Activated CD4-positive, alpha-beta T cell treated with anti-CD3 and anti-CD28 coated beads for 1 hour (primary cell): ENCODE measurements around the gene THEM5.
"Not testable (repeated sequence)": the region's sequence is repeated elsewhere in the genome, so short reads cannot be mapped to it uniquely, and the experiment has no call there.

Experiments
- DNase-seq: peaks from one replicate; pipeline ENCODE4 v3.0.0-alpha.2; 2020

Gene THEM5

DNA sequence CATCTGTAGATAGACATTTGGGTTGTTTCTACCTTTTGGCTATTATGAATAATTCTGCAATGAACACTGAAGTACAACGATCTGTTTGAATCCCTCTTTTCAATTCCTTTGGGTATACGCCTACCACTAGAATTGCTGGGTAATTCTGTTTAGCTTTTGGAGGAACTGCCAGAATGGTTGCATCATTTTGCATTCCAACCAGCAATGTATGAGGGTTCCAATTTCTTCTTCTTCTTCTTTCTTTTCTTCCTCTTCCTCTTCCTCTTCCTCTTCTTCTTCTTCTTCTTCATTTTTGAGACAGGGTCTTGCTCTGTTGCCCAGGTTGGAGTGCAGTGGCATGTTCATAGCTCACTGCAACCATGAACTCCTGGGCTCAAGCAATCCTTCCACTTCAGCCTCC, 13.8 kb upstream of the THEM5 start:
- DNase-seq: no peak

- no peak for DNase-seq
Observed at GRCh38 chr1:151864411-151864810, 10.9 kb upstream of the THEM5 start.

- no peak for DNase-seq
Observed at GRCh38 chr1:151862604-151863003, 9.1 kb upstream of the THEM5 start.

DNA sequence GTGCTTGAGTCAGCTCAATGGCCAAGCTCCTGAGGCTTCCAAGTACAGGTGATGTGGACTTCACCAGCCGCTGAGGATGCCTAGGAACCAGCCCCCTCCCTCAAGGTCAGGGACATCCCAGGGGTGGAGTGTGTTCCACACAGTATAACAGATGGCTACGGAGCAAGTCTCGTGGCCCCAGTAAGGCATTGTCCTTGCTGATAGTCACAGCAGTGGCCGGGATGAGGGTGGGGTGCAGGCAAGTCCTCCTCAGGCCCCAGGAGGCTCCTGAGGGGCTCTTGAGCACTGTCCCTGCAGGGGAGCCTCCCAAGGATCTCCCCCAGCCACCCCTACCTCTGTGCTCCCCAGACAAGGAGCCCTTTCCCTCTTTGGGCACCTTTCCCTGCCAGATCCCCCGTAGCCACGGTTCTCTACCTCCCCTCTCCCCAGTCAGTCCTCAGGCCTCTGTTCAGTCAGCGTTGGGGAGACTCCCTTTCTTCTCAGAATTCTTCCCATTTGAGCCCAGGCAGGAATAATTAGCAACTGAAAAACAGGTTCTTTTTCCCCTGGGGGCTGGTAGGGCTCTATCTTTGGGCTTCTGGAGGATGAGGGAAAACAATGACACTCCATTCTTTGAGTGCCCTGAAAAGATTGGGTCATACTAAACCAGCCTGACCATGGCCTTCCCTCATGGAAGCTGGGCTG, 7.1 kb upstream of the THEM5 start:
- no peak for DNase-seq

DNA sequence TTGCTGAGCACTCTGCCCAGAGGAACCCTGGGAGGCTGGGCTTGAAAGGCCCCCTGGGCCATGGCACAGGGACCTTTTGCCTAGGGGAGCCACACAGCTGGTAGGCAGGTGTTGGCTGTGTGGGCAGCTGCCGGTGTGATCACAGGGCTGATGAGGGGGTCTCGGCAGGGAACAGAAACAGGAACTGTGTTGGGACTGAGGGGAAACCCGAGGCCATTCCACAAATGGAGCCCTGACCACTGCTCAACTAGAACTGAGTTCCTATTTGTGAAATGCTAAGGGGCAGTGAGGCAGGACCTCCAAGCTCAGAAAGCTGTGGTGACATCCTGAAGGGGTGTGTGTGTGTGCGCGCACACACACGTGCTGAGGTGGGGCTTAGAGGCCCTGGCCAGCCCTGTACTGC, 6.4 kb upstream of the THEM5 start:
- DNase-seq: no peak

DNA sequence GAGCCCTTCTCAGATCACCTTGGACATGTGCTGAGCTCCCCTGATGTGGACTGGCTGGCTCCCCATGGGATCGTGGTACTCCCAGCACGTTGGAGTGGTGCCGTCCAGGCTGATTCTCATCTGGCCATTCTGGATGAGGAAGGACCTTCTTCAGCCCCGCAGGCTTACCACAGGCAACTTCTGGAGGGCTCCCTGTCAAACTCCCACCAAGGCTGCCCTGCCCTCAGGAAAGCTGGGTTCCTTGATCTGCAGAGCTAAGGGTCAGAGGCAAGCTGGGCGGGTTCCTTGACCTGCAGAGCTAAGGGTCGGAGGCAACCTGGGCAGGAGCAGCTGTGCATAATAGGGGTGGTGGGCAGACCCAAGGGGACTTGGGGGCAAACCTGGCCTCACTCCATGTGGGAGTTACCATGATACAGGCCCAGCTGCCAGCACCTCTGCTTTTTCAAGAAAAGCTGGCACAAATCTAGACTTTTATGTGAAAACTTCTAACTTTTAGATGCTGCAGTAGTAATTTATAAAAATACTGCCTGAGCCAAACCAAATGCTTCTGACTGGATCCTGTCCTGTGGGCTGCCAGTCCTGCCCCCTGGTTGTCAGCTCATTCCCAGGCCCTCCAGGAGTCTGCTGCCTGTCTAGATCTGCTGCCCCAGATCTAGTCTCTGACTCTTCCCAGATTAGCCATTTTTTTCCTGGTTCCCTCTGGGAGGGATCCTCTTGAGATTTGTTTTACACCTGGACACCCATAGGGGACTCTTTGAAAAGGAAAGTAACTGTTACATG, 5.6 kb upstream of the THEM5 start:
- DNase-seq: no peak

DNA sequence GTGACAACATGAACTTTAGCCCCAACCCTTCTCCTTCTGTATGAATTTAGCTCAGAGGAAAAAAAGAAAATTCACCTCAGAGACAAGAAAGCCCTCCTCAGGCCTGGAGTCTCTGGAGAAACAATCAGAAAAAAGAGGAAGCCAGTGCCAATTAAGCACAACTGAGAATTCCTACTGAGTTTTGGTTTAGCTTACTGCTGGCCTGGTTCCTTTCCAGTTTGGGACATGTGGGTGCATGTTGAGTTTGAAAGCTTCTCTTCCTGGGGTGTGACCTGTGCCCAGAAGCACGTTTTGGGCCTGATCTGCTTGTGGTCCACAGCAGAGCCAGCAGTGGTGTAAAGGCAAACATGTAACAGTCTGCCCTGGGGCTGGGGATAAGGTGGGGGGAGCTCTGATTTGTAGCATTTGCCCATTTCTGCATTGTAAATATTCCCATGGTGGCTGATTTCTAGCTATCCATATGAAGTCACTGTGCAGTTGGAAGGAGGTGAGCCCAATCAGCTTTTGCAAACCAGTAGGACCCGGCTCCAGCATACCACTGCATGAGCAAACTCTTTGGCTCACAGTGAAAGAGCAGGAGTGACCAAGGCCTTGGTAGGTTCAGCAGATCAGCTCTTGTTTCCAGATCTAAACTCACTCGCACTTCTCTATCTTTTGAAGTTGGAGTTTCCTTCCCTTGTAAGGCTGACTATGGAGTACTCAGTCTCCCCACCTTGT, 4.7 kb upstream of the THEM5 start:
- DNase-seq: no peak

- no peak for DNase-seq
Observed at GRCh38 chr1:151855933-151856332, 2.4 kb upstream of the THEM5 start.

DNA sequence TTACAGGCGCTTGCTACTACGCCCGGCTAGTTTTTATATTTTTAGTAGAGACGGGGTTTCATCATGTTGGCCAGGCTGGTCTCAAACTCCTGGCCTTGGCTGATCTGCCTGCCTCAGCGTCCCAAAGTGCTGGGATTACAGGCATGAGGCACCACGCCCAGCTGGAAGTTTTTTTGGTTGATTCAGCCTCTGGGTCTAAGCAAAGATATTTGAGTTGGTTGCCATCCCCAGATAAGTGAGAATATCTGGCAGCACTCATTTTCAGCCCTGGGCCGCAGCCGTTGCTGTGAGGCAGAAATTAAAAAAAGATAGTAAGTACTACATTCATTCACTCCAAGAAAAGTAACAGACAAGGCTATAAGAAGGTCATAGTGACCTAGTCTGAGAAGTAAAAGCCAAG, 2.0 kb upstream of the THEM5 start:
- not testable (repeated sequence) for DNase-seq

DNA sequence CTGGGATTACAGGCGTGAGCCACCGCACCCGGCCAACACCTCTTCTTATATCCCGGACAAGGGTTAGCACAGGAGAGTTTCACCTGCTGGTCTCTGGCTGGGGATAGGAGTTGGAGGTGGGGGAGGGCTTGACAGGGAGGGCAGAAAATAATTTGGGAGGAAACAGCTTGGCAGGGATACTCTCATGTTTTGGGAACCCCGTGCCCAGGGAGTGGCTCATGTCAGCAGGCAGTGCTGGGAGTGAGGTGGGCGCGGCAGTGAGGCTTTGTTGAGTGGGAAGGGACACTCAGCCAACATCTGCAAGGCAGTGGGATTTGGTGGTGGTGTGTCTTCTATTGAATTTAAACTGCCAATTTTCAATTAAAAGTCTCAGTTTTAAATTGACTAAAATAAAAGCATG, 1.1 kb upstream of the THEM5 start:
- DNase-seq: no peak

GRCh38 chr1:151852733-151853132, 779 bp downstream of the THEM5 start:
- no peak for DNase-seq

DNA sequence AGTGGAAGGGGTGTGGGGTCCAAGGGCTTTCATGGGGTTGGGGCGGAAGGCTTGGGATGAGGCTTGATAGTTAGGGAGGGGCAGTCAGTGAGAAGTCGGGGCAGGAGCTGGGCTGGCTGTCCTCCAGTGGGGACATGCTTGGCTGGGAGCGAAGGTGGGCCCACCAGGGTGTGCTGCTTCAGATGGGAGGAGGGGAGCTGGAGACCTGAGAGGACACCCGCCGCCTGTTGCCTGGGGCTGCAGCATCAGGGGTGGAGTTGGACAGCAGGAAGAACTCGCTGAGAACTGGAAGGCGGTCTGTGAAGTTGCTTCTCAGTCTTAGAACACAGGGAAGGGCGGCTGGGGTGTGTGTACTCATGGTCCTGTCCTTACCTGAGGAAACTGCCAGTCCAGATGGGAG, 1.6 kb downstream of the THEM5 start:
- DNase-seq: no peak

- no peak for DNase-seq
Observed at GRCh38 chr1:151849871-151850270, 3.6 kb downstream of the THEM5 start.

DNA sequence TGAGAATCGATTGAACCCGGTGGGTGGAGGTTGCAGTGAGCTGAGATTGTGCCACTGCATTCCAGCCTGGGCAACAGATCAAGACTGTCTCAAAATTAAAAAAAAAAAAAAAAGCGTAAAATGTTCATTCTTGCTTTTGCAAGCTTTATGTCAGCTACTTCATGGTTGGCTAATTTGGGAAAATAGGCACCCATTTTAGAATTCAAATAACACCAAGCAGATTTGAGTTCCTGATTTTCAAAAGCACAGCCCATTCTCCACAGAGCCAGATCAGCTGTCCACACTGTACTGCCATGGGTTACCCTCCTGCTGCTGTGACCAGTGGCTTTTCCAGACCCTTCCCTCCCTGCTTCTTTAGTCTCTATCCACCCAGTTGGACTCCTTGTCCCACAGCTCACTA, 4.4 kb downstream of the THEM5 start:
- no peak for DNase-seq

DNA sequence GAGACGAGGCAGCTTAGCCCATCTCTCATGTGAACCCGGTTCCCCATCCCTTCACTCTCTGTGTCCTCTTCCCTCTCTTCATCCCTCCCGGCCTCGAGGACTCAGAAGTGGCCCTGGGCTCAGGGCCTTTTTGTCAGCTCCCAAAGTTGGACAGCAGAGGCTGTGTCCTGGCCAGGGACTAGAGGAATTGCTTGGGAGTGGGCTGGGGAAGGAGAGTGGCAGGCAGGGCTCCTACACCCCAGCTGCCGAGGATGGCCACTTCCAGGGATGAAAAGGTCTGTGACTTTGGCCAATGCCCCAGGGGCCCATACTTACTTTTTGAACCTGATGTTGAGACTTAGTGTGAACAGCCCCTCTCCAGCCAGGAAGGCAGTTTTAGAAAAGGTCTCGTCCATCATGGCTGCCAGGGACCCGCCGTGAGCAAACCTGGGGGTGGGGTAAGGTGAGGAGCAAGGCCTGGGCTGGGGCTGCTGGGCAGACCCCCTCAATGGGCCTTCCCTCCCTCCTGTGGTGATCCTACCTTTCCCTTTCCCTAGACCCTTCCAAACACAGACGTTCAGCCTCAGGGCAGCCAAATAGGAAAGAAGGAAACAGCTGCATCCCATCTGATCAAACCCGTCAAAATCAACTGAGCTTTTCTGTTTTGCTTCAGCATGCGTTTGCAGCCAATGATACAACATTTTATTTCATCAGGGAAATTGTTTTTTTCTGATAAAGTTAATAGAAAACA, 5.5 kb downstream of the THEM5 start:
- DNase-seq: no peak

- no peak for DNase-seq
Observed at GRCh38 chr1:151846686-151847237, 6.8 kb downstream of the THEM5 start.

DNA sequence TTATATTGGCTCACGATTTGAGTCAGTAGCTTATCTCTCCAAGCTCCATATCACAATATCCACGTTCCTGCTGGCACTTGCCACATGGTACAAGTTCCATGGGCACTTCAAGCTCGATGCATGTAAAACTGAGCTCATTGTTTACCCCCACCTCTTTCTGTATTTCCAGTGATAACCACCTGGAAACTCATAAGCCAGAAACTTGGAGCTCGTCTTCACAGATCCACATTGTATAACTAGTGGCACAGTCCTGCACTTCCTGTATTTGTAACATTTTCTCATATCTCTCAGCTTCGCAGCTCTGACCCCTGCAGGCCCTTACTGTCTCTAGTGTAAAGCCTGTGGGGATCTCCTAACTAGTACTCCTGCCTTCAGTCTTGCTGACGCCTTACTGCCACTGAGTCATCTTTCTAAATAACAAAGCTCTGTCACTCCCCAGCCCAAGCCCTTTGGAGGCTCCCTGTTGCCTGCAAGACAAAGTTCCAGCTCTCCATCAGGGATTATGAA, 7.4 kb downstream of the THEM5 start:
- DNase-seq: no peak

DNA sequence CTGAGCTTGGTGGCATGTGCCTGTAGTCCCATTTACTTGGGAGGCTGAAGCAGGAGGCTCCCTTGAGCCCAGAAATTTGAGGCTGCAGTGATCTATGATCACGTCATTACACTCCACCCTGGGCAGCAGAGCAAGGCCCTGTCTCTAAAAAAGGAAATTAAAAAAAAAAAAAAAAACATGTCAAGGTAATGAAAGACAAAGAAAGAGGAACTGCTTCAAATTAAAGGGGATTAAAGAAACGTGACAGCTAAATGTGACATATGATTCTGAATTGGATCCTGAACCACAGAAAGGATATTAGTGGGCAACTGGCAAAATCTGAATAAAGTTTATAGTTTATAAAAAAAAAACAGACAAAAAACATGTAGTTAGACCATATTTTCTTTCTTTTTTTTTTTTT, 10.1 kb downstream of the THEM5 start:
- DNase-seq: no peak

DNA sequence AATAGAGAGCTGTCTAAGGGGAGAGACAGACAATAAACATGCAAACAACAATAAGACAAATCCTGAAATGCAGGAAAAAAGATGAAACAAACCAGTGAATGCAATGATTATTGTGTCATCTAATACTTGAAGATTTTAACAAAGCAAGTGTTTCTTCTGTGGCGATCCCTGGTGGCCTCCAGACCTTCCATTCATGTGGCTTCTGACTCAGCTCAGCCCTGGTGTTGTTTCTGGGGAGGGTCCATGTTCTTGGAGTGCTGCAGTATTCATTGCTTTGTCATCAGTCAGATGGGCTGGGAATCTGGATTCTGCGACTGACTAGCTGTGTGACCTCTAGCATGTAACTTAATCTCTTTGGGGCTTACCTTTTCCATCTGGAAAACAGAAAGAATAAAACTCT, 12.4 kb downstream of the THEM5 start:
- DNase-seq: no peak

- no peak for DNase-seq
Observed at GRCh38 chr1:151840421-151840820, 13.1 kb downstream of the THEM5 start.

- DNase-seq: peak; percentile 50
Observed at GRCh38 chr1:151839457-151840403, 13.8 kb downstream of the THEM5 start, which contains the start of gene C2CD4D. C2CD4D (minus strand) TSS chr1:151839820; CDS start chr1:151838989, 831 bp downstream.

GRCh38 chr1:151839082-151839412, 14.5 kb downstream of the THEM5 start:
- DNase-seq: no peak
